ENCODE measurements around the gene CYP26A1. TPM values are rescaled to one million over a fixed set of nuclear protein-coding genes. Genes with fewer than 3 reads are reported as not detected.
A peak's percentile ranks its signal among the peaks of the same experiment; 100 is the strongest.

CYP26A1 gene
- total RNA-seq, 1 donor, result not detected

DNA sequence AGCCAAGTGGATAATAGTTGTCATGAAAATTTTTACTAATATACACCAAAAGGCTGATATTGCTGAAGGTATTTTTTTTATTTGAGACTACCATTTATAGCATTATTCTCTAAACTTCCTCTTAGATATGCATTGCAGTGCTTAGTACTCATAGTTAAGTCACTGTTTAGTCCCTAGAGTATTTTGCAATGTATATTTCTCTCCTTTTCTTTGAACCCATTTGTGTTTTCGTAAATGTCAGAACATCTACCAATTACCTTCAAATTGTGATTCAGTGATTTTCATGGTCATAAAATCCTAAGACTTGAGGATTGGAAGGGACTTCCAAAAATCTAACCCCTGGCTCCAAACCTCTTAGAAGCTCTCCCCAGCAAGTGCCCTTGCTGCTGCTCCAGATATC, 34.6 kb upstream of the CYP26A1 start:
- TF ChIP-seq, protein P1, sequence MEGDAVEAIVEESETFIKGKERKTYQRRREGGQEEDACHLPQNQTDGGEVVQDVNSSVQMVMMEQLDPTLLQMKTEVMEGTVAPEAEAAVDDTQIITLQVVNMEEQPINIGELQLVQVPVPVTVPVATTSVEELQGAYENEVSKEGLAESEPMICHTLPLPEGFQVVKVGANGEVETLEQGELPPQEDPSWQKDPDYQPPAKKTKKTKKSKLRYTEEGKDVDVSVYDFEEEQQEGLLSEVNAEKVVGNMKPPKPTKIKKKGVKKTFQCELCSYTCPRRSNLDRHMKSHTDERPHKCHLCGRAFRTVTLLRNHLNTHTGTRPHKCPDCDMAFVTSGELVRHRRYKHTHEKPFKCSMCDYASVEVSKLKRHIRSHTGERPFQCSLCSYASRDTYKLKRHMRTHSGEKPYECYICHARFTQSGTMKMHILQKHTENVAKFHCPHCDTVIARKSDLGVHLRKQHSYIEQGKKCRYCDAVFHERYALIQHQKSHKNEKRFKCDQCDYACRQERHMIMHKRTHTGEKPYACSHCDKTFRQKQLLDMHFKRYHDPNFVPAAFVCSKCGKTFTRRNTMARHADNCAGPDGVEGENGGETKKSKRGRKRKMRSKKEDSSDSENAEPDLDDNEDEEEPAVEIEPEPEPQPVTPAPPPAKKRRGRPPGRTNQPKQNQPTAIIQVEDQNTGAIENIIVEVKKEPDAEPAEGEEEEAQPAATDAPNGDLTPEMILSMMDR (IDR thresholded peaks at IDR 0.05; ENCODE audit: extremely low read depth, low read depth, low read length), result no peak
- no peaks in the 10 kb centered on the region for H4K20me1 ChIP-seq (ENCODE audit: insufficient read depth, low read length)
- H3K9me3 ChIP-seq (ENCODE audit: low read depth, low read length), result no peaks in the 10 kb centered on the region
- H3K4me3 ChIP-seq (ENCODE audit: insufficient read depth, low read length), result no peak overlapping the region
- H3K4me1 ChIP-seq (ENCODE audit: insufficient read depth, low read length), result peaks cover 10% of the 10 kb centered on the region
- H3K27ac ChIP-seq (ENCODE audit: low read depth, low read length), result no peak overlapping the region
- no peaks in the 10 kb centered on the region for H3K79me2 ChIP-seq (ENCODE audit: insufficient read depth, low read length)
- H2AFZ ChIP-seq (ENCODE audit: low read length), result peak overlapping the region; percentile 33
- no peaks in the 10 kb centered on the region for H3K36me3 ChIP-seq (ENCODE audit: insufficient read depth, low read length)
- H3K27me3 ChIP-seq (ENCODE audit: insufficient read depth, low read length), result no peaks in the 10 kb centered on the region
- DNase-seq (ENCODE audit: insufficient read length, low spot score, missing footprints), result peak; percentile 68
- peak overlapping the region; percentile 12 for H3K4me2 ChIP-seq (ENCODE audit: insufficient read depth, low read length)

DNA sequence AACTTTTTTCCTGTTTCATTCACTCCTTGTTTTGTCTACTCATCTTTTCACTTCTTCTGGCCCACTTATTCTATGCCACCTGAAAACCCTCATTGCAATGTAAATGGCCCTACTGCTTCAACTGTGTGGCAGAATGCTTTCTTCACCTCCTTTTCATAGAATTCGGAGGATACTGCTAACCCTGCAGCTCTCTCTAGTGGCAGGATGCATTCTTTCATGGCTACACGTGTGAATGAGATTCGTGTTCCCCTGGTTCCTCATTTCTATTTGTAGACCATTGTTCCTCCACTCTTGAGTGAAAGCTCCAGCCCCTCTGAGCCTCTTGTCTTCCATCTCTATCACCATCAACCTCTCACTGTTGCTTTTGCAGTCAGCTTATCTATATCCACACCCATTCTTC, 34.0 kb upstream of the CYP26A1 start:
- Histone ChIP-seq H2AFZ (ENCODE audit: low read length) (peak overlapping the region; percentile 34), H3K4me3 (ENCODE audit: insufficient read depth, low read length) (no peak overlapping the region), H3K9me3 (ENCODE audit: low read depth, low read length) (no peaks in the 10 kb centered on the region), H3K27me3 (ENCODE audit: insufficient read depth, low read length) (no peaks in the 10 kb centered on the region), H3K4me1 (ENCODE audit: insufficient read depth, low read length) (peaks cover 10% of the 10 kb centered on the region), H3K36me3 (ENCODE audit: insufficient read depth, low read length) (no peaks in the 10 kb centered on the region), H3K4me2 (ENCODE audit: insufficient read depth, low read length) (no peak overlapping the region), H3K27ac (ENCODE audit: low read depth, low read length) (no peak overlapping the region), H4K20me1 (ENCODE audit: insufficient read depth, low read length) (no peaks in the 10 kb centered on the region), H3K79me2 (ENCODE audit: insufficient read depth, low read length) (no peaks in the 10 kb centered on the region)
- TF ChIP-seq, protein P1 (IDR thresholded peaks at IDR 0.05; ENCODE audit: extremely low read depth, low read depth, low read length), result peak; percentile 81
- DNase-seq (ENCODE audit: insufficient read length, low spot score, missing footprints), result peak; percentile 77

DNA sequence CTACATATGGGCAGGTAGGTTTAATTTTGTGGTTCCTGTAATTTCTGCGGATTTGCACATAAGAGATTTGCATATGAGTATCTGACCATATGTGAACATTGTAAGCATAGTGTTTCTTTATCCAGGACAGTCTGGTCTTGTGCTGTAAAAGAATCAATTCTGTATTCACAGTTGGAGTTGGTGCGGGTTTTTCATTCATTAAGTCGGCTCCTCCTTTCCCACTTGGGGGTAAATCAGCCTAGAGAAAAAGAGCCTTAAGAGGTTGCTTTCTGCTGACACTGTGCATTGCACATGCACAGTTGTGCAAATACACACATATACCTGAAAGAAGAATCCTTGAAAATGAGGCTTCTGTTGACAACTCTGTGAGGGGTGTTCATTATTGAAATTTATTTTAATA, 19.2 kb upstream of the CYP26A1 start:
- H2AFZ ChIP-seq (ENCODE audit: low read length), result no peak overlapping the region
- H3K4me3 ChIP-seq (ENCODE audit: insufficient read depth, low read length), result no peak overlapping the region
- no peaks in the 10 kb centered on the region for H4K20me1 ChIP-seq (ENCODE audit: insufficient read depth, low read length)
- H3K4me2 ChIP-seq (ENCODE audit: insufficient read depth, low read length), result no peak overlapping the region
- H3K27me3 ChIP-seq (ENCODE audit: insufficient read depth, low read length), result peaks cover 11% of the 10 kb centered on the region
- H3K9me3 ChIP-seq (ENCODE audit: low read depth, low read length), result no peaks in the 10 kb centered on the region
- H3K36me3 ChIP-seq (ENCODE audit: insufficient read depth, low read length), result no peaks in the 10 kb centered on the region
- DNase-seq (ENCODE audit: insufficient read length, low spot score, missing footprints), result no peak
- H3K4me1 ChIP-seq (ENCODE audit: insufficient read depth, low read length), result no peaks in the 10 kb centered on the region
- TF ChIP-seq, protein P1 (IDR thresholded peaks at IDR 0.05; ENCODE audit: extremely low read depth, low read depth, low read length), result no peak
- H3K79me2 ChIP-seq (ENCODE audit: insufficient read depth, low read length), result no peaks in the 10 kb centered on the region
- no peak overlapping the region for H3K27ac ChIP-seq (ENCODE audit: low read depth, low read length)

DNA sequence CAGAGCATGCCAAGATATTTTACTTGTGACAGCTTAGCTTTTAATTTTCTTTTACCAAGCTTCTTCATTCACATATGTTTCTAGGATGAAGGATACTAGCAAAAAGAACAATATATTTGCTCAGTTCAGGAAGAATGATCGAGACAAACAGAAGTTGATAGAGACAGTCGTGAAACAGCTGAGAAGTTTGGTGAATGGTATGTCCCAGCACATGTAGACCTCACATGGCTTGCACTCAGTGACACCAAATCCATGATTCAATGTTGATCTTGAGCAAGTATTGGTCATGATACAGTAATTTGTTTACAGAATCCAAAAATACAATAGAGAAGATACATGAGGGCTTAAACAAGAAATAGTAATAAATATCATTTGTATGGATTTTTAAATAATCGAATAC, 15.6 kb upstream of the CYP26A1 start:
- H3K4me3 ChIP-seq (ENCODE audit: insufficient read depth, low read length), result no peak overlapping the region
- DNase-seq (ENCODE audit: insufficient read length, low spot score, missing footprints), result no peak
- no peaks in the 10 kb centered on the region for H3K36me3 ChIP-seq (ENCODE audit: insufficient read depth, low read length)
- H3K4me2 ChIP-seq (ENCODE audit: insufficient read depth, low read length), result no peak overlapping the region
- no peak overlapping the region for H3K27ac ChIP-seq (ENCODE audit: low read depth, low read length)
- no peaks in the 10 kb centered on the region for H3K9me3 ChIP-seq (ENCODE audit: low read depth, low read length)
- H3K4me1 ChIP-seq (ENCODE audit: insufficient read depth, low read length), result peaks cover 6% of the 10 kb centered on the region
- TF ChIP-seq, protein P1 (IDR thresholded peaks at IDR 0.05; ENCODE audit: extremely low read depth, low read depth, low read length), result no peak
- H3K79me2 ChIP-seq (ENCODE audit: insufficient read depth, low read length), result no peaks in the 10 kb centered on the region
- H3K27me3 ChIP-seq (ENCODE audit: insufficient read depth, low read length), result peaks cover 47% of the 10 kb centered on the region
- H4K20me1 ChIP-seq (ENCODE audit: insufficient read depth, low read length), result no peaks in the 10 kb centered on the region
- H2AFZ ChIP-seq (ENCODE audit: low read length), result no peak overlapping the region
